Measurements from ENCODE around the gene TBC1D10A. TPM values are rescaled to one million over a fixed set of nuclear protein-coding genes. Genes with fewer than 3 reads are reported as not detected.

TBC1D10A gene, protein sequence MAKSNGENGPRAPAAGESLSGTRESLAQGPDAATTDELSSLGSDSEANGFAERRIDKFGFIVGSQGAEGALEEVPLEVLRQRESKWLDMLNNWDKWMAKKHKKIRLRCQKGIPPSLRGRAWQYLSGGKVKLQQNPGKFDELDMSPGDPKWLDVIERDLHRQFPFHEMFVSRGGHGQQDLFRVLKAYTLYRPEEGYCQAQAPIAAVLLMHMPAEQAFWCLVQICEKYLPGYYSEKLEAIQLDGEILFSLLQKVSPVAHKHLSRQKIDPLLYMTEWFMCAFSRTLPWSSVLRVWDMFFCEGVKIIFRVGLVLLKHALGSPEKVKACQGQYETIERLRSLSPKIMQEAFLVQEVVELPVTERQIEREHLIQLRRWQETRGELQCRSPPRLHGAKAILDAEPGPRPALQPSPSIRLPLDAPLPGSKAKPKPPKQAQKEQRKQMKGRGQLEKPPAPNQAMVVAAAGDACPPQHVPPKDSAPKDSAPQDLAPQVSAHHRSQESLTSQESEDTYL
- 10 to 100 TPM; 12.1 to 19.9 (median 12.8) TPM for polyA plus RNA-seq (ENCODE audit: insufficient read length in 4 of 4)

- peak; percentile 61 to 84 (median 83) for DNase-seq (ENCODE audit: low read depth in 4 of 4, low spot score in 3 of 4)
Measured at GRCh38 chr22:30326706-30327362, at the start of gene TBC1D10A. TBC1D10A (minus strand) TSS chr22:30326941; CDS start chr22:30326881, 60 bp downstream.

DNA sequence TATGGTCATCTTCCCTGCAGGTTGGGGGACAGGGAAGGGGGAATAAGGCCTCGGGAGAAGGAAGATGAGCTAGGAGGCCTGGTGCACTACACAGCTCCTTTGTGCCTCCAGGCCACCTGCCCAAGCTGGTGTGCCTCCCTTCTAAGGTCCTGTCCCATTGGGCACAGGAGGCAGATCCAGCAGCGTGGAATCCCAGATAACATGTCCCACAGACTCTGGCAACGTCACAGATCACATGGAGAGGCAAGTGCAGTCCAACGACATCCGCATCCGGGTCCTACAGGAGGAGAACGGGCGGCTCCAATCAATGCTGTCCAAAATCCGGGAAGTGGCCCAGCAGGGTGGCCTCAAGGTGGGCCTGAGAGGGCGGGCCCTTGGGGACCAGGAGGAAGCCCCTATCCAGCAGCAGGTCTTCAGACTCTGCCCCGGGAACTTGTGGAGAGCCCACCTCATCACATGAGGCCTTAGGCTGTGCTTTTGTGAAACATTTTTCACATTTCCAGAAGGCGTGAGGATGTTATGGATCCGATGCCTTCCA is 48.6 kb upstream of the TBC1D10A start:
- DNase-seq (ENCODE audit: low read depth in 4 of 4, low spot score in 3 of 4), result no peak

DNA sequence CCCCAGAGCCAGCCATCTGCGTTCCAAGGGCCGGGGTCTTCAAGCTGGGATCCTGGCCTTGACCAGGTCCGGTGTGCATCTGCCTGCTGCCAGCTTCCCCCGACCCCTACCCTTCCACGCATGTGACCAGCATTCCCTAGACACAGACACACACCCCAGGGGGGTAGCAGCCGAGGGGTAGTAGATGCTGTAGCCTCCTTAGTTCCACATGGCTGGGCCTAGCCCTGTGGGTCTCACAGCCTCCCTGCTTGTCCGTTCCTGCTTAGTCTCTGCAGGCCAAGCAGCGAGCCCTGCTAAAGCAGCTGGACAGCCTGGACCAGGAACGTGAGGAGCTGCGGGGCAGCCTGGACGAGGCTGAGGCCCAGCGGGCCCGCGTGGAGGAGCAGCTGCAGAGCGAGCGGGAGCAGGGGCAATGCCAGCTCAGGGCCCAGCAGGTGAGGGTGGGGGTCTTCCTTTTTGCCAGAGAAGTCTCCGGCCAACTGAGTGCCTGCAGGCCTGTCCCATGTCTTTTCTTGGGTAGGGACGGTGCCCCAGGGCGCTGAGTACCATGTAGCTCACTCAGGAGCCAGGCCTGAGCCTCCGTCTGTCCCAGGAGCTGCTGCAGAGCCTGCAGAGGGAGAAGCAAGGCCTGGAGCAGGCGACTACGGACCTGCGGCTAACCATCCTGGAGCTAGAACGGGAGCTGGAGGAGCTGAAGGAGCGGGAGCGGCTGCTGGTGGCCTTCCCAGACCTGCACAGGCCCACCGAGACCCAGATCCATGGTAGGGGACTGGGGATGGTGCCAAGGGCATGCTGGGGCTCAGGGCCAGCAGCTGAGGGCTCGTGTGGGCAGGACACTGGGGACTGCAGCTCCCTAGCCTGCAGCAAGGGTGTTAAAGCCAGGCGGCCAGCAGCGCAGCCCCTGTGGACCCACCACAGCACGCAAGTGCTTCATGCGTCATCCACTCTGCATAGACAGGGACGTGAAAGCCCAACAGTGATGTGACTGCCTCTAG is 46.9 kb upstream of the TBC1D10A start:
- no peak for DNase-seq (ENCODE audit: low read depth in 4 of 4, low spot score in 3 of 4)

GRCh38 chr22:30372915-30373314 is 46.2 kb upstream of the TBC1D10A start:
- DNase-seq (ENCODE audit: low read depth in 4 of 4, low spot score in 3 of 4), result no peak

DNA sequence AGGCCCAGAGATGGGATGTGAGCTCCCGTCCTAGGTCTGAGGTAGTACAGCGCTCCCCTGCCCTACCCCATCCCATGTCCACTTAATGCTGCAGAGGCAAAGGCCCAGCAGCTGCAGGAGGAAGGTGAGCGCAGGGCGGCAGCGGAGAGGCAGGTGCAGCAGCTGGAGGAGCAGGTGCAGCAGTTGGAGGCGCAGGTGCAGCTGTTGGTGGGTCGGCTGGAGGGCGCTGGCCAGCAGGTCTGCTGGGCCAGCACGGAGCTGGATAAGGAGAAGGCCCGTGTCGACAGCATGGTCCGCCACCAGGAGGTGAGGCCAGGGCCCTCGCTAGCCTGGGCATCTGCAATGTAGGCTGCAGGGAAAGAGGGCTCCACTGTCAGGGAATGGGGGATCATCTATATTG is 45.2 kb upstream of the TBC1D10A start:
- no peak for DNase-seq (ENCODE audit: low read depth in 4 of 4, low spot score in 3 of 4)

- no peak for DNase-seq (ENCODE audit: low read depth in 4 of 4, low spot score in 3 of 4)
Measured at GRCh38 chr22:30371321-30371720, 44.6 kb upstream of the TBC1D10A start.

DNA sequence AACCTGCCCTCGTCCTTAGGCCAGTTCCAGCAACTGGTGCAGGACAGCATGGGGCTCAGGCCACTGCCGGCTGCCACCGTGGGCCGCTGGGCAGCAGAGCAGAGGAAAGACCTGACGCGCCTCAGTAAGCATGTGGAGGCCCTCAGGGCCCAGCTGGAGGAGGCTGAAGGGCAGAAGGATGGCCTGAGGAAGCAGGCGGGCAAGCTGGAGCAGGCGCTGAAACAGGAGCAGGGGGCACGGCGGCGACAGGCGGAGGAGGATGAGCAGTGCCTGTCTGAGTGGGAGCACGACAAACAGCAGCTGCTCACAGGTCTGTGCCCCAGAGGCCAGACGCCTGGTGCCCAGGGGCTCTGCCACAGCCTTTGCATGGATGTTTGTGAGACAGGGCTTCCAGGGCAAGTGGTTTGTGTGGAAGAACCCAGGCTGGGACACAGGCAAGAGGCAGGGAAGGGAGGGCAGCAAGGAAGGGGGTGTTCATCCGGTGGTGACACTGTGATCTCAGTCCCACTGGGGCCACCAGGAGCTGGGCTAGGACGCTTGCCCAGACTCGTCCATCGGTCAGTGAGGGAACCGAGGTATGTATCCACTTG is 44.0 kb upstream of the TBC1D10A start:
- peak in 1 of 4 donors; percentile 39 for DNase-seq (ENCODE audit: low read depth in 4 of 4, low spot score in 3 of 4)

GRCh38 chr22:30368420-30368819 is 41.7 kb upstream of the TBC1D10A start:
- no peak for DNase-seq (ENCODE audit: low read depth in 4 of 4, low spot score in 3 of 4)

GRCh38 chr22:30365891-30366290 is 39.1 kb upstream of the TBC1D10A start:
- DNase-seq (ENCODE audit: low read depth in 4 of 4, low spot score in 3 of 4), result no peak

DNA sequence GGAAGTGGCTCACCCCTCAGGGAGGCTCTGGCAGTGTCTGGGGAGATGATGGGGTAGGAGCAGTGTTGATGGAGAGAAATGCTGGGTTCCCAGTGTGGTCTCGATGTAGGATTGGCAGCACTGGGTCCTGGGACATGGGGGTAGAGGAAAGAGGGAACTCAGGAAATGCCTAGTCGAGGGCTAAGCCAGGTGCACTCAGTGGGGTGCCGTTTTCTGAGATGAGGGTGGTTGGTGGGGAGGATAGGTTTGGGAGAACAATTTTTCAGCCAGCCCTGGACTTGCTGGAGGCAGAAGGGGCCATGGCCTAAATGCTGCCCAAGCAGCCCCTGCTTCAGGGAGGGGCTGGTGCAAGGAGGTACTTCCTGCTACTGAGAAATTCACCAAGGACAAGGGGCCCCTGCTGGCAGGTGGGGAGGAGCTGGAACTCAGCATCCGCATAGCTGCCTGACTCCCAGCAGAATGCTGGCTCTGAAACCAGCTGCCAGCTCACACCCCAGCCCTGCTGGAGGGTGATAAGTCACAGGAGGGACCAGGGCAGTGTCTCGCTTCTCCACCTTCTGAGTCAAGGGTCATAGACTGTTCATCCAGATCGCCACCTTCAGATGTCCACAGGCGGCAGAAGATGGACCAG is 36.0 kb upstream of the TBC1D10A start:
- DNase-seq (ENCODE audit: low read depth in 4 of 4, low spot score in 3 of 4), result no peak

GRCh38 chr22:30361916-30362650 is 35.3 kb upstream of the TBC1D10A start:
- no peak for DNase-seq (ENCODE audit: low read depth in 4 of 4, low spot score in 3 of 4)

DNA sequence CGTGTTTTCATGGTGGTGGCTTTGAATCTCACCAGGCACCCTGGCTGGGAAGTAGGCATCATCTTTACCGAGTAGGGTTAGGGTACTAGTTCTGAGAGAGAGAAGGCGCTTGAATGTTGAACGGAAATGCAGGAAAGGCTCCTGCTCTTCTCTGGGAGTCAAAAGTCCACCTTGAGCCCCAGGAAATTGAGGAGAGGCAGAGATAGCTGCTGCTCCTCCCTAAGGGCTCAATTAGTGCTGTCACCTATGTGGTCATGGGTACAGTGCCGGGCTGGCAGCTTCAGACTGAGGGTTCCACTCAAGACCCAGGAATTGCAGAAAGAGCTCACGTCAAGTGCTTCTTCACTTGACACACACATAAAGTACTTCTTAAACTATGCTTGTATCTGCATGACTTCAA is 31.8 kb upstream of the TBC1D10A start:
- DNase-seq (ENCODE audit: low read depth in 4 of 4, low spot score in 3 of 4), result no peak

GRCh38 chr22:30357650-30358215 is 31.0 kb upstream of the TBC1D10A start:
- no peak for DNase-seq (ENCODE audit: low read depth in 4 of 4, low spot score in 3 of 4)

DNA sequence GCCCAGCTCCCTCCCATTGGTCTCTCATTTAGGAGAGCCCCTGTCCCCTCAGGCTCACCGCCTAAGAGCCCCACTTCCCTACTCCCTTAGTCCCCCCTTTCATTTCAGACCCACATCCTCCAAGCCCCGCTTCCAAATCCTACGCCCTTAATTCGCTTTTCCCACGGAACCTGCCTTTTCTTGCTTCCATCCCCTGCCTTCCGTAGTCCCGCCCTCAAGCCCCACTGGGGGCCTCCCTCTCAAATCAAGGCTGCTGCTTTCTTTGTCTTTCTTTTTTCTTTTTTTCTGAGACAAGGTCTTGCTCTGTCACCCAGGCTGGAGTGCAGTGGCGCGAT is 30.5 kb upstream of the TBC1D10A start:
- DNase-seq (ENCODE audit: low read depth in 4 of 4, low spot score in 3 of 4), result no peak

DNA sequence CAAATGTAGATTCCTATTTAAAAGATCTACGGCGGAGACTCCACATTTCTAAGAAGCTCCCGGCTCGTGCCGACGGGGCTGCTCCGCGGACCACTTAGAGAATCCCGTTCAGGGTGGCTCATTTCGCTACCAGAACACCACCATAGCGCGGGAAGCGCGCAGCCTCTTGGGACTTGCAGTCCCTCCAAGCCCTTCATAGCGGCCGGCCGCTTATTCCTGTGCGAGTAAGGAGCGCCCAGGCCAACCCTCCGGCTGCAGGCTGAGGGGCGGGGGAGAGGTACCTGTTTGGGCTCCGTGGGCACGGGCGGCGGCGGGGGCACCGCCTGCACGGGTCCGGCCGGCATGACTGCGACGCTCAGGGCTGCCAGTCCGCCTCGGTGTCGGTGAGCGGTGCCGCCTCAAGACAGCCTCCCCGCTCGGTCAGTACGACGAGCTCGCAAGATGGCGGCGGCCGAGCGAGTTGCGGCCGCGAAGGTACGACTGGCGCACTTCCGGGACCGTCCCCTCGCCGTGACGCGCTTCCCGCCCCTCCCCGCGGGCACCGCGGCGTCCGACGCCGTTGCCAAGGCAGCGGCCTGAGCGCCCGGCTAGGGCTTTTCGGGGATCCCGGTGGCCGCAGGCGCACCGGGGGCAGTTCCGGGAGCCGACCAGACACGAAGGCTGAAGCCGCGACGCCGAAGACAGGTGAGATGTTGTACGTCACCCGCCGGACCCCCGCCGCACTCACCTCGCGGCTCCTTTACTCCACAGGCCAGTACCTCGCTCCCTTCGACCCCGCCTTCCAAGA is 29.9 kb upstream of the TBC1D10A start, which contains the start of the genes CCDC157 and SF3A1:
TSS of gene CCDC157 (plus strand) at position 559 of the 787 bp plus-strand sequence. CDS start 8,994 bp downstream, outside the sequence.
TSS of gene SF3A1 (minus strand) at position 446 of the 787 bp plus-strand sequence. CDS start at position 344, 102 bp downstream.
- DNase-seq (ENCODE audit: low read depth in 4 of 4, low spot score in 3 of 4), result peak; percentile 83 to 84 (median 84)

- no peak for DNase-seq (ENCODE audit: low read depth in 4 of 4, low spot score in 3 of 4)
Measured at GRCh38 chr22:30354644-30355043, 27.9 kb upstream of the TBC1D10A start.

DNA sequence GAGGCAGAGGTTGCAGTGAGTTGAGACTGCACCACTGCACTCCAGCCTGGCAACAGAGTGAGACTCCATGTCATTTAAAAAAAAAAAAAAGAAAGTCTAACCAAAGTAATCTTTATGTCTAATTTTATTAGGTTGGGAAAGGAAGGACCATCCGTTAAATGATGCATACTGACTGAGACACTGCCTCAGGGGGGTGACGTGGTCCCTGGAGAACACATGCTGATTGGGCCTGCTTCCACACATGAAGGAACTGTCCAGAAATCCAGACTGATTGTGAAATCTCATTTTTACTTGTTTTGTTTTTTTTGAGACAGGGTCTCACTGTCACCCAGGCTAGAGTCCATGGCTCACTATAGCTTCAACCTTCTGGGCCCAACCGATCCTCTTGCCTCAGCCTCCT is 24.5 kb upstream of the TBC1D10A start:
- DNase-seq (ENCODE audit: low read depth in 4 of 4, low spot score in 3 of 4), result no peak

All from left renal pelvis (tissue), 4 donors.